Stomach smooth muscle (tissue), 2 donors: ENCODE measurements around the gene CD300A.

Experiments
- H3K27ac ChIP-seq: one replicate; pipeline ENCODE4 v1.7.0; 2013; ENCODE audit warnings: mild to moderate bottlenecking, low read length, inconsistent platforms
- H3K27me3 ChIP-seq, 2 donors: one replicate each; pipeline ENCODE4 v1.7.0; 2013; ENCODE audit warnings: low read length in 2 of 2; ENCODE audit not compliant: insufficient read depth in 2 of 2, control insufficient read depth in 1 of 2
- H3K36me3 ChIP-seq, 2 donors: one replicate each; pipeline ENCODE4 v1.7.0; 2013; ENCODE audit warnings: low read length in 2 of 2; ENCODE audit not compliant: control insufficient read depth in 2 of 2, insufficient read depth in 2 of 2
- H3K4me1 ChIP-seq: one replicate; pipeline ENCODE4 v1.7.0; 2013; ENCODE audit warnings: low read length; ENCODE audit not compliant: control insufficient read depth, insufficient read depth
- H3K4me3 ChIP-seq, 2 donors: one replicate each; pipeline ENCODE4 v1.7.0; 2013; ENCODE audit warnings: low read length in 2 of 2
- H3K9ac ChIP-seq, 2 donors: one replicate each; pipeline ENCODE4 v1.7.0; 2013; ENCODE audit warnings: low read length in 2 of 2, mild to moderate bottlenecking in 1 of 2
- H3K9me3 ChIP-seq, 2 donors: one replicate each; pipeline ENCODE4 v1.7.0; 2013; ENCODE audit warnings: low read length in 2 of 2; ENCODE audit not compliant: control insufficient read depth in 2 of 2
- donor health status: healthy.
- donor health status: Pancreatic carcinoma.

CD300A gene

GRCh38 chr17:74529243-74529642 is 62.8 kb downstream of the CD300A start:
- Histone ChIP-seq H3K36me3 (no peaks in the 10 kb centered on the region), H3K9ac (no peak overlapping the region), H3K9me3 (no peaks in the 10 kb centered on the region), H3K27ac (no peak overlapping the region), H3K27me3 (peaks cover 0 to 2% of the 10 kb centered on the region in 2 donors), H3K4me3 (no peak overlapping the region), H3K4me1 (no peaks in the 10 kb centered on the region)

GRCh38 chr17:74530831-74531150 is 64.4 kb downstream of the CD300A start:
- Histone ChIP-seq H3K27ac (no peak overlapping the region), H3K4me1 (no peaks in the 10 kb centered on the region), H3K4me3 (no peak overlapping the region), H3K9me3 (no peaks in the 10 kb centered on the region), H3K9ac (no peak overlapping the region), H3K27me3 (peaks cover 0 to 2% of the 10 kb centered on the region in 2 donors), H3K36me3 (no peaks in the 10 kb centered on the region)

- no peaks in the 10 kb centered on the region for H3K4me1 ChIP-seq
- no peak within 1 kb of the TSS for H3K9ac ChIP-seq
- H3K36me3 ChIP-seq = no peaks in the 10 kb centered on the region
- peaks cover 0 to 2% of the 10 kb centered on the region in 2 donors for H3K27me3 ChIP-seq
- H3K4me3 ChIP-seq = no peak within 1 kb of the TSS
- no peak within 1 kb of the TSS for H3K27ac ChIP-seq
- no peaks in the 10 kb centered on the region for H3K9me3 ChIP-seq
Observed at GRCh38 chr17:74531231-74531761, 64.9 kb downstream of the CD300A start, which contains the start of gene CD300LB. CD300LB (minus strand) TSS chr17:74531475; CDS start chr17:74531350, 125 bp downstream.

- Histone ChIP-seq H3K27ac (no peak overlapping the region), H3K27me3 (peaks cover 0 to 2% of the 10 kb centered on the region in 2 donors), H3K36me3 (no peaks in the 10 kb centered on the region), H3K4me1 (no peaks in the 10 kb centered on the region), H3K4me3 (no peak overlapping the region), H3K9me3 (no peaks in the 10 kb centered on the region), H3K9ac (no peak overlapping the region)
Observed at GRCh38 chr17:74532115-74532514, 65.7 kb downstream of the CD300A start.
